Caco-2 (cell line): Measurements from ENCODE around the gene SLC28A1. TPM values are rescaled to one million over a fixed set of nuclear protein-coding genes. Genes with fewer than 3 reads are reported as not detected.

Experiments
- BruUV-seq: library from RNA; stranded (reverse); fragments of 400-500 nt; replicated peaks from 2 replicates; lab custom pipeline; 2021; lab: Mats Ljungman, UMichigan
- CTCF ChIA-PET: fragments of 300-600 bp; sonication (Branson Sonifier 250); formaldehyde crosslinking; loops from one replicate; lab custom pipeline; 2022; ENCODE audit warnings: antibody characterized with exemption; lab: Charles Lee
- POLR2A ChIA-PET: fragments of 300-600 bp; sonication (Branson Sonifier 250); formaldehyde crosslinking; loops from one replicate; lab custom pipeline; 2022; ENCODE audit warnings: antibody characterized with exemption; lab: Charles Lee
- DNase-seq, 2 experiments: peaks; one replicate each; pipeline versions ENCODE4 v3.0.0 to v3.0.0-alpha.2; 2020 to 2022
- H3K27me3 ChIP-seq: replicated peaks from 2 replicates; pipeline ENCODE4 v1.6.0; 2011; ENCODE audit warnings: low read length; ENCODE audit not compliant: control insufficient read depth, insufficient read depth
- H3K36me3 ChIP-seq: 2 replicates; pipeline ENCODE4 v1.5.1; 2011; ENCODE audit warnings: low read length; ENCODE audit not compliant: control insufficient read depth, insufficient read depth
- H3K4me1 ChIP-seq: fragments of 250-450 bp; sonication (Bioruptor Pico); 2 replicates; pipeline ENCODE4 v1.5.1; 2020; ENCODE audit warnings: mild to moderate bottlenecking
- H3K4me3 ChIP-seq: 2 replicates; pipeline ENCODE4 v1.5.1; 2011; ENCODE audit warnings: low read depth, mild to moderate bottlenecking, control low read depth, low read length
- H3K9me3 ChIP-seq: fragments of 250-450 bp; sonication (Bioruptor Pico); 2 replicates; pipeline ENCODE4 v1.5.1; 2020; ENCODE audit warnings: mild to moderate bottlenecking, moderate library complexity
- H3K27ac Mint-ChIP-seq: one replicate; pipeline ENCODE4 v1.8.0; 2022; ENCODE audit warnings: mixed read lengths; ENCODE audit not compliant: unreplicated experiment
- H3K27me3 Mint-ChIP-seq: one replicate; pipeline ENCODE4 v1.8.0; 2022; ENCODE audit warnings: mixed read lengths; ENCODE audit not compliant: insufficient read depth, unreplicated experiment
- H3K36me3 Mint-ChIP-seq: one replicate; pipeline ENCODE4 v1.8.0; 2022; ENCODE audit warnings: mild to moderate bottlenecking, mixed read lengths; ENCODE audit not compliant: insufficient read depth, unreplicated experiment
- H3K4me1 Mint-ChIP-seq: one replicate; pipeline ENCODE4 v1.8.0; 2022; ENCODE audit warnings: low read depth, mixed read lengths; ENCODE audit not compliant: unreplicated experiment
- H3K4me3 Mint-ChIP-seq: one replicate; pipeline ENCODE4 v1.8.0; 2022; ENCODE audit warnings: mild to moderate bottlenecking, moderate library complexity, mixed read lengths; ENCODE audit not compliant: unreplicated experiment
- H3K9me3 Mint-ChIP-seq: one replicate; pipeline ENCODE4 v1.8.0; 2022; ENCODE audit warnings: mixed read lengths; ENCODE audit not compliant: unreplicated experiment
- CTCF ChIP-seq, 2 experiments: fragments of 200-600 bp in 1 of 2; IDR thresholded peaks; 1 replicate in 1 of 2; 2 replicates in 1 of 2; pipeline versions ENCODE4 v1.5.1 to v1.8.0; 2011 to 2022; ENCODE audit warnings: antibody characterized with exemption in 1 of 2, control low read depth in 1 of 2, inconsistent platforms in 1 of 2, low read depth in 1 of 2, low read length in 1 of 2, mild to moderate bottlenecking in 1 of 2, moderate library complexity in 1 of 2; ENCODE audit not compliant: insufficient read depth in 1 of 2, severe bottlenecking in 1 of 2, unreplicated experiment in 1 of 2
- intact Hi-C: fragments of 100-400 bp; cut with micrococcal nuclease; formaldehyde crosslinking; loops from one replicate; pipeline ENCODE4 v1.10.0; 2022; ENCODE audit not compliant: unreplicated experiment
- total RNA-seq: library from RNA; stranded (reverse); gene quantifications from 2 replicates; pipeline ENCODE4 v1.2.3, GENCODE V29; 2022

Gene SLC28A1
- total RNA-seq, 1 experiment from 2014 or later = not detected

- H3K9me3 ChIP-seq = no peaks in the 10 kb centered on the region
- POLR2A ChIA-PET = interaction anchor here (1.0 kb wide), 1 partner anchor 214 kb away, joined by 4 read pairs; the partner anchor contains the start of gene SEC11A
- no peaks in the 10 kb centered on the region for H3K27me3 ChIP-seq
- CTCF ChIA-PET = interaction anchor here (0.5 to 0.8 kb wide), 4 partner anchors 44 to 89 kb away, joined by 3 to 5 read pairs (median 3); no protein-coding TSS in a partner anchor
- DNase-seq = peak; percentile 84 to 94
- TF ChIP-seq CTCF (IDR thresholded peaks at IDR 0.05; ENCODE audit: insufficient read depth in 1 of 2, low read depth in 1 of 2, low read length in 1 of 2, severe bottlenecking in 1 of 2, unreplicated experiment in 1 of 2) = no peak
- Mint-ChIP-seq H3K4me3 (peak overlapping the region; percentile 25), H3K4me1 (peaks cover 16% of the 10 kb centered on the region), H3K27ac (peak overlapping the region; percentile 85), H3K9me3 (no peaks in the 10 kb centered on the region), H3K27me3 (no peaks in the 10 kb centered on the region), H3K36me3 (no peaks in the 10 kb centered on the region)
- no peak overlapping the region for H3K4me3 ChIP-seq
- no TSS peak for BruUV-seq
- H3K36me3 ChIP-seq = no peaks in the 10 kb centered on the region
- peaks cover 31% of the 10 kb centered on the region for H3K4me1 ChIP-seq
- intact Hi-C loops = loop anchor here (5.0 to 10.0 kb wide), 3 partner anchors 185 to 343 kb away; partner anchors contain the start of genes SEC11A and ZNF592
Observed at GRCh38 chr15:84929795-84930603, 45.5 kb downstream of the SLC28A1 start.

GRCh38 chr15:84934942-84935729 lies 50.7 kb downstream of the SLC28A1 start:
- no peaks in the 10 kb centered on the region for H3K9me3 ChIP-seq
- H3K27me3 Mint-ChIP-seq = no peaks in the 10 kb centered on the region
- no peaks in the 10 kb centered on the region for H3K36me3 ChIP-seq
- no peaks in the 10 kb centered on the region for H3K36me3 Mint-ChIP-seq
- no peaks in the 10 kb centered on the region for H3K27me3 ChIP-seq
- peak in 1 of 2 experiments; percentile 33 for DNase-seq
- intact Hi-C loops = no loop called here
- ChIA-PET POLR2A (no interaction called here), CTCF (no interaction called here)
- H3K9me3 Mint-ChIP-seq = no peaks in the 10 kb centered on the region
- no peak overlapping the region for H3K4me3 ChIP-seq
- H3K4me1 Mint-ChIP-seq = peaks cover 2% of the 10 kb centered on the region
- no peak overlapping the region for H3K4me3 Mint-ChIP-seq
- TF ChIP-seq CTCF (IDR thresholded peaks at IDR 0.05; ENCODE audit: insufficient read depth in 1 of 2, low read depth in 1 of 2, low read length in 1 of 2, severe bottlenecking in 1 of 2, unreplicated experiment in 1 of 2) = peak in 1 of 2 experiments; percentile 42
- H3K27ac Mint-ChIP-seq = no peak overlapping the region
- peaks cover 10% of the 10 kb centered on the region for H3K4me1 ChIP-seq
- BruUV-seq = no TSS peak

- intact Hi-C loops = no loop called here
- Mint-ChIP-seq H3K4me1 (no peaks in the 10 kb centered on the region), H3K27ac (no peak overlapping the region), H3K4me3 (no peak overlapping the region), H3K36me3 (no peaks in the 10 kb centered on the region), H3K27me3 (no peaks in the 10 kb centered on the region), H3K9me3 (no peaks in the 10 kb centered on the region)
- Histone ChIP-seq H3K4me1 (no peaks in the 10 kb centered on the region), H3K27me3 (no peaks in the 10 kb centered on the region), H3K4me3 (no peak overlapping the region), H3K9me3 (no peaks in the 10 kb centered on the region), H3K36me3 (no peaks in the 10 kb centered on the region)
- no TSS peak for BruUV-seq
- DNase-seq = no peak
- no peak for TF ChIP-seq CTCF (IDR thresholded peaks at IDR 0.05; ENCODE audit: insufficient read depth in 1 of 2, low read depth in 1 of 2, low read length in 1 of 2, severe bottlenecking in 1 of 2, unreplicated experiment in 1 of 2)
- POLR2A ChIA-PET = no interaction called here
- CTCF ChIA-PET = interaction anchor here (1.0 kb wide), 1 partner anchor 9 kb away, joined by 3 read pairs; no protein-coding TSS in a partner anchor
Observed at GRCh38 chr15:84937144-84937543, 52.7 kb downstream of the SLC28A1 start.
